NK-92 (cell line): ENCODE data around the gene GJB4.
"Not testable (repeated sequence)": the region's sequence is repeated elsewhere in the genome, so short reads cannot be mapped to it uniquely, and the experiment has no call there.

Experiments
- DNase-seq: peaks from one replicate; lab custom pipeline; 2025; ENCODE audit not compliant: unreplicated experiment; lab: John Stamatoyannopoulos, UW

Gene GJB4

DNA sequence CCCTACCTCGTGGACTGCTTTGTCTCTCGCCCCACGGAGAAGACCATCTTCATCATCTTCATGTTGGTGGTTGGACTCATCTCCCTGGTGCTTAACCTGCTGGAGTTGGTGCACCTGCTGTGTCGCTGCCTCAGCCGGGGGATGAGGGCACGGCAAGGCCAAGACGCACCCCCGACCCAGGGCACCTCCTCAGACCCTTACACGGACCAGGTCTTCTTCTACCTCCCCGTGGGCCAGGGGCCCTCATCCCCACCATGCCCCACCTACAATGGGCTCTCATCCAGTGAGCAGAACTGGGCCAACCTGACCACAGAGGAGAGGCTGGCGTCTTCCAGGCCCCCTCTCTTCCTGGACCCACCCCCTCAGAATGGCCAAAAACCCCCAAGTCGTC is 35.2 kb downstream of the GJB4 start:
- no peak for DNase-seq

GRCh38 chr1:34795916-34796315 is 36.4 kb downstream of the GJB4 start:
- DNase-seq = no peak

DNA sequence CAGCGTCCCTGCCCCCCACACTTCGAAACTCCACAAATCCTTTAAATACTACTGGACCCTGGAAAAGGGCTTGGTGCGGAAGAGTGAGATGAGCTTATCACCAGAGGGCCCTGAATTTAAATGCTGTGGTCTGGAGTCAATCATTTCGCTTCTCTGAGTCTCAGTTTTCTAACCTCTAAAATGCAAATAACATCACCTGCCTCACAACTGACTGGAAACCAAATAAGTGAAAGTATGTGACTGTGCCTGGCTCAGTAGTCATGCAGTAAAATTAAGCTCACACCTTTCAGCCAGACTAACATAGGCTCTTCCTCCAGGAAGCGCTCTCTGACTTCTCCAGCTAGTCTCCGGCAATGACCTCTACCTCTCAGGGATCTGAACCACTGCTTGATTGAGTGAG is 37.5 kb downstream of the GJB4 start:
- no peak for DNase-seq

DNA sequence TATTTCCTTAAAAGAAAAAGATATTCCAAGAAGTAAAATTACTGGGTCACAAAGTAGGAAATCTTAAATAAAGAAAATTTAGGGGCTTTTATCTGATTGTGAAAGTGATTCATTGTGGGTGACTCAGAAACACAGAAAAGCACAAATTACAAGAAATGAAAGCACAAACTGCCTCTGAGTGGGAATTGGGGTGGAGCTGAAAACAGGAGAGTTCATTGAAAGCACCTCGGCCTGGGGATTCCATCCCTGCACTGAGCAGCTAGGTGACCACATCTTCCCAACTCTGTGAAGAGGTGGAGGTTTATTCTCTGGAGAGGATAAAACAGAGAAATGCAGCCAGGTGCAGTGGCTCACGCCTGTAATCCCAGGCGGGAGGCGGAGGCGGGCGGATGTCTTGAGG is 40.7 kb downstream of the GJB4 start:
- no peak for DNase-seq

DNA sequence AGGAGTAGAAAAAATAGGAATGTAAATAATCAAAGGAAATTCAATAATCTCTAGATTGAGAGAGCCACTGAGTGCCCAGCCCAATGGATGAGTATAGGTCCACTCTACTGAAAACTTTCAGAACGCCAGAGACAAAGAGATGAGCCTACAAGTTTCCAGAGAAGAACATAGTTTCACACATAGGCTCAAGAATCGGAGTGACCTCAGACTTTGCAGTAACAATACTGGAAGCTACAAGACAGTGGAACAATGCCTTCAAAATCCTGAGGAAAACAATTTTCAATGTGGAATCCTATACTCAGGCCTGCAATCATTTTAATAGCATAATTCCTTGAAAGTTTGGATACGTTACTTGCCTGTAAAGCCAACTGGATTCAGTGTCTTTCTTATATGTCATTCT is 44.2 kb downstream of the GJB4 start:
- DNase-seq = no peak

DNA sequence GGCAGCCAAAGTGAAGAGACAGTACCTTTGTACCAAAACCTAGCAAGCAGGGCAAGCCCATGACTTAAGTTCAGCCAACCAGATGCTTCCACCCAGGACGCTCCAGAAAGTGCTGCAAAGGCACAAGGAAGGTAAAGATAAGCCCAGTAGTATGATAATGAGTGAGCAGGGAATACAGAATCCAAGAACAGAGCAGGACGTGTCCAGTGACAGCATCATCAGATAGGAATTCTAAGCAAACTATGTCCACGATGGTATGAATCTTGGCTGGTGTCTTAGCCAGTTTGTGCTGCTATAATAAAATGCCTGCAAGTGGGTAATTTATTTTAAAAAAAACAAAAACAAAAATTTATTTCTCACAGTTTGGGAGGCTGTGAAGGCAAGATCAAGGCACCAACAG is 46.9 kb downstream of the GJB4 start:
- DNase-seq = no peak

DNA sequence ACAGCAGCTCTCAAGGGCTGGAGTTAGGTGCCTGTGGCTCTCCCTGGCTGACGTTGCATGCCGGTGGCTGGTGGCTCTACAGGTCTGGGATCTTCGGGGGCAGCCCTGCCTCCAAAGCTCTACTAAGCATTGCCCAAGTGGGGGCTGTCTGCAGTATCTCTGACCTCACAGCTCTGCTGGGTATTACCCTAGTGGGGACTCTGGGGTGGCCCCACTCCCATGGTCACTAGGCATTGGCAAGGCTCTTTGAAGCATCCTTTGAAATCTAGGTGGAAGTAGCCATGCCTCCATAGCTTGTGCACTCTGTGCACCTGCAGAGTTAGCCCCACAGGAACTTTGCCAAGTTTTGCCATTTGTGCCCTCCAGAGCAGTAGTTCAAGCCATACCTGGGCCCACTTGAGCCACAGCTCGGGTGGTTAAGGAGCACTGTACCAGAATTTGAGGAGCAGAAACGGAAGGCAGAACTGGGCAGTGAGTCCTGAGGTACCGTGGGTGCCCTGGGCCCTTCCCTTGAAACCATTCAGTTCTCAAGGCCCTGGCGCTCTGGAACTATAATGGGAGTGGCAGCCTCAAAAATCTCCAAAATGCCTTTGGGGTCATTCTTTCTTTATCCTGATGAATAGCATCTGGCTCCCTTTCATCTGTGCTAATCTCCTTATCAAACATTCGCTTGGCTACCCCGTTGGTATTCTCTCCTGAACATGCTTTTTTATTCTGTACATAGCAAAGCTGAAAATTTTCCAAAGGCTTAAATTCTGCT is 48.7 kb downstream of the GJB4 start:
- no peak for DNase-seq

DNA sequence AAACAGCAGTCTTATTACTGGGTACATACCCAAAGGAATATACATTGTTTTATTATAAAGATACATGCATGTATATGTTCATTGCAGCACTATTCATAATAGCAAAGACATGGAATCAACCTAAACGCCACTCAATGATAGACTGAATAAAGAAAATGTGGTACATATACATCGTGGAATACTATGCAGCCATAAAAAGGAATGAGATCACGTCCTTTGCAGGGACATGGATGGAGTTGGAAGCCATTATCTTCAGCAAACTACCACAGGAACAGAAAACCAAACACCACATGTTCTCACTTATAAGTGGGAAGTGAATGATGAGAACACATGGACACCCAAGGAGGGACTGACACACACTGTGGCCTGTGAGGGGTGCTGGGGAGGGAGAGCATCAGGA is 51.2 kb downstream of the GJB4 start:
- DNase-seq = not testable (repeated sequence)
